ENCODE data around the gene EIF2S1. TPM values are rescaled to one million over a fixed set of nuclear protein-coding genes. Genes with fewer than 3 reads are reported as not detected.

EIF2S1 gene
- total RNA-seq, 2 experiments from 2014 or later, result 120 to 129 TPM

DNA sequence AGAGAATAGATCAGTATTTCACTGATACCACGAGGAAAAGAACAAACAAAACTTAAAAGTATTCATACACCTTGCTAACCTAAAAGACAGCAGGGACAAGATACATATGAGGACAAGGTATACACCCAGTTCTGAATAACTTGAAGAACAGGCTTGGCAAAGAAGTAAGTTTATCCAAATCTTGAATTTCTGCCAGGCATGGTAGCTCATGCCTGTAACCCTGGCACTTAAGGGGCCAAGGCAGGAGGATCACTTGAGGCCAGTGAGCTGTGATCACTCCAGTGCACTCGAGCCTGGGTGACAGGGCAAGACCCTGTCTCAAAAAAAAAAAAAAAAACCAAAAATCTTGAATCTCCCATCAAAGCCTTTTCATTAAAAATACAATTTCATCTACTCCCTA is 25.0 kb downstream of the EIF2S1 start:
- no peaks in the 10 kb centered on the region for H3K9me3 Mint-ChIP-seq
- no peaks in the 10 kb centered on the region for H3K27me3 Mint-ChIP-seq
- DNase-seq, result no peak
- peaks cover 58% of the 10 kb centered on the region for H3K36me3 Mint-ChIP-seq (ENCODE audit: low read depth)
- H3K4me1 Mint-ChIP-seq, result no peaks in the 10 kb centered on the region
- CTCF ChIA-PET, result interaction anchor here (1.0 to 2.1 kb wide), 3 partner anchors 26 to 319 kb away, joined by 4 to 10 read pairs (median 4); partner anchors contain the start of genes ATP6V1D and EIF2S1
- H3K27ac Mint-ChIP-seq, result no peak overlapping the region
- POLR2A ChIA-PET, result interaction anchor here (1.0 kb wide), 1 partner anchor 25 kb away, joined by 3 read pairs; the partner anchor contains the start of gene ATP6V1D
- H3K4me3 Mint-ChIP-seq, result no peak overlapping the region

DNA sequence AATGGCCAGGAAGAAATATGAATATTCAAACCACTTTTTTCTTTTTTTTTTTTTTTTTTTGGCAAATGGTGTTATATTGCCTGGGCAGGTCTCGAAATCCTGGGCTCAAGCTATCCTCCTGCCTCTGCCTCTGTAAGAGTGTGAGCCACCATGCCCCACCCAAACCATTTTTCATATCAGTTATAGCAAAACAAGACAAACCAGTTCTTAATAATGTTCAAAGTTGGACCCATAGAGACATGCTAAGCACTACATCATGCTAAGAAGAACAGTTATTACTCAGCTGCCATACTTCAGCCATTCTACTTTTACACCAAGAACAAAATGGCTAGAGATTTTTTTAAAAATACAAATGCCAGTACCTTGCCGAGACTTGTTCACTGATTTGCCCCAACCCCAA is 25.5 kb downstream of the EIF2S1 start:
- H3K27me3 Mint-ChIP-seq, result no peaks in the 10 kb centered on the region
- CTCF ChIA-PET, result interaction anchor here (1.0 kb wide), 1 partner anchor 319 kb away, joined by 4 read pairs; no protein-coding TSS in a partner anchor

DNA sequence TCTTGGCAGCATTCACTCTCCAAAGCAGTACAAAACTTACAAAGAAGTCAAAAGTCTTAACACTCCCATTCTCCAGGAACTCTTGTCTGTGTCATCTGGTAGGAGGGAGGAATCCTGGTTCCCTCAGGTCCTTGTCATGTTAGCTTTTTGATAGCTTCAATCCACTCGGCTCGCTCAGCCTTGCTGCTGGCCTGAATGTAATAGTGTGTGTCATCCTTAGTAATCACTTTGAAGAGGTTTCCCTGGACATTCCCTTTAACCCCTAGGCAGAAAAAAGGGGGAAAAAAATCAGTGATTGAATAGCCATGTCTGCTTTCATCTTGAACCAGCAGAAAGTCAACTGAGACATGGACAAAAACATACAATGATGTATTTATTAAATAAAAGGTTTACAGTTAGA is 27.1 kb downstream of the EIF2S1 start:
- Mint-ChIP-seq H3K4me1 (peaks cover 9% of the 10 kb centered on the region), H3K27me3 (no peaks in the 10 kb centered on the region), H3K9me3 (no peaks in the 10 kb centered on the region), H3K4me3 (no peak overlapping the region), H3K36me3 (ENCODE audit: low read depth) (peaks cover 41% of the 10 kb centered on the region), H3K27ac (no peak overlapping the region)
- DNase-seq, result no peak
- ChIA-PET POLR2A (interaction anchor here (1.0 kb wide), 1 partner anchor 27 kb away, joined by 3 read pairs; the partner anchor contains the start of genes ATP6V1D and EIF2S1), CTCF (no interaction called here)

More for the DNA sequence above, 25.5 kb downstream of the EIF2S1 start:
- no peak for DNase-seq
- Mint-ChIP-seq H3K4me3 (no peak overlapping the region), H3K4me1 (peaks cover 1% of the 10 kb centered on the region), H3K9me3 (no peaks in the 10 kb centered on the region), H3K36me3 (ENCODE audit: low read depth) (peaks cover 54% of the 10 kb centered on the region), H3K27ac (no peak overlapping the region)
- POLR2A ChIA-PET, result interaction anchor here (1.0 kb wide), 1 partner anchor 26 kb away, joined by 3 read pairs; the partner anchor contains the start of gene ATP6V1D

DNA sequence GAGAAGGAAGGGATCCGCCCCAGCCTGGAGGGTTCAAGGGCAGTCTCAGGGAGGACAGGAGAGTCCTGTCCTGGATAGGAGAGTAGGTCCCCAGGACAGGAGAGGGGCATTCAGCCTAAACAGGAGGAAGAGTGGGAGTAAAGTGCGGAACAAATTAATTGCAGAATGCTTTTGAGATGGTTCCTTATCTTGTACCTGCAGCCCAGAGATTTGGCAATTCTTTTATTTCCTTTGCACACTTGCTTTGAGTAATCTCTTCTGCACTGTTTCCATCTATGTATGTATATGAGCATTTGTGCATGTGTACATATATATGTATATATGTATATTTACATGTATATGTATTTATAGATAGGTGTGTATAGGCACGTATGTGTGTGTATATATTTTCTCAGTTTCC is 29.1 kb downstream of the EIF2S1 start:
- H3K36me3 Mint-ChIP-seq (ENCODE audit: low read depth), result peaks cover 23% of the 10 kb centered on the region

DNA sequence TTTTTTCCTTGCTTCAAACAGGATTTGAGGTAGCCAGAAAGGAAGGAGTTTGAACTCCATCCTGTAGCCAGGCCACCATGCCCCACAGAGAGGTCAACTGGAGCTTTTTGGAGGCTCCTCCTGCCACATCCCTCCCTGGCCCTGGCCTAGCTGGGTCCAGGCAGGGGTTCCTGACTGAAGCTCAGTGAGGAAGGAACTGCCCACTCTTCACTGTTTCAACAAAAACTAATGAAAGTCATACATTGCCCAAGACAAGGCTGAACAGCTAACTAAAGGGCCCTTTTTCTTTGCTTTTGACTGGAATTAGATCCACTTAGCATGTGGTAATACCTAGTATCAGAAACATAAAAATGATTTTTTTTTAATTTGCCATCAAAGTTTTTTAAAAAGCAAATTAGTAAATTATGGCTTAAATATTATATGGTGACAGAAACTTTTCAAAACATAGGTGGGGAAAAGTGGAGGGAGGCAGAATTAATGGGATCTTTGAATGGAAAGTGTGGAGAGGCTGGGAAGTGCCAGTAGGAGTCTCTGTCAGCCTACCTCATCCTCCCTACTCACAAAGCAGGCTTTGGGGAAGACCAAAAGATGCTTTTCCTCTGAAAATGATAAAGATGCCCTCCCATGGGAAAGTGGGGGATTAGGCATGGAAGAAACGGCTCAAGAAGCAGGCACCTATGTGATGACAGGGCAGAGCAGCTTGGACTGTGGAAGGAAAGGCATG is 29.8 kb downstream of the EIF2S1 start:
- Mint-ChIP-seq H3K9me3 (no peaks in the 10 kb centered on the region), H3K36me3 (ENCODE audit: low read depth) (peaks cover 16% of the 10 kb centered on the region), H3K27me3 (no peaks in the 10 kb centered on the region), H3K4me1 (peaks cover 9% of the 10 kb centered on the region), H3K4me3 (no peak overlapping the region), H3K27ac (no peak overlapping the region)
- POLR2A ChIA-PET, result interaction anchor here (1.1 kb wide), 1 partner anchor 30 kb away, joined by 3 read pairs; the partner anchor contains the start of gene ATP6V1D
- CTCF ChIA-PET, result no interaction called here
- no peak for DNase-seq

More for the DNA sequence above, 29.1 kb downstream of the EIF2S1 start:
- H3K4me3 Mint-ChIP-seq, result no peak overlapping the region
- peaks cover 9% of the 10 kb centered on the region for H3K4me1 Mint-ChIP-seq
- H3K27ac Mint-ChIP-seq, result no peak overlapping the region
- CTCF ChIA-PET, result no interaction called here
- H3K27me3 Mint-ChIP-seq, result no peaks in the 10 kb centered on the region
- no peaks in the 10 kb centered on the region for H3K9me3 Mint-ChIP-seq
- DNase-seq, result no peak
- POLR2A ChIA-PET, result no interaction called here

DNA sequence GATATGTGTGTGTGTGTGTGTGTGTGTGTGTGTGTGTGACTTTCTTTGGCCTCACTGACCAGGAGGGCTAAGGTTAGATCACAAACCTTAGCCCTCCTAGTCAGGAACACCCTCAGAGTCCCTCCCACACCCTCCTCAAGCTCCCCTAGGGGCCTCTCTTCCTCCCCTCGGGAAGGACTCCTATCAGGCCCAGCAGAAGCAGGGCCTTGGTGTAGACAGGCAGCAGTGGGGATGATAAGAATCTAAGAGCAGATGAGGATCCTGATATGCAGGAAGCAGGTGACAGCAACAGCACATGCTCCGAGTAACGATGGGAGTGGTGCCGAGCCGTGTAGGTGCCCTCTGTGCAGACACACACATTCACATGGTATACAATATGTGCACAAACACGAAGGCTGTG is 31.1 kb downstream of the EIF2S1 start:
- ChIA-PET POLR2A (interaction anchor here (1.1 kb wide), 1 partner anchor 32 kb away, joined by 3 read pairs; the partner anchor contains the start of gene ATP6V1D), CTCF (no interaction called here)
- Mint-ChIP-seq H3K9me3 (no peaks in the 10 kb centered on the region), H3K27ac (no peak overlapping the region), H3K4me3 (no peak overlapping the region), H3K36me3 (ENCODE audit: low read depth) (peaks cover 6% of the 10 kb centered on the region), H3K27me3 (no peaks in the 10 kb centered on the region), H3K4me1 (peaks cover 9% of the 10 kb centered on the region)
- DNase-seq, result no peak

DNA sequence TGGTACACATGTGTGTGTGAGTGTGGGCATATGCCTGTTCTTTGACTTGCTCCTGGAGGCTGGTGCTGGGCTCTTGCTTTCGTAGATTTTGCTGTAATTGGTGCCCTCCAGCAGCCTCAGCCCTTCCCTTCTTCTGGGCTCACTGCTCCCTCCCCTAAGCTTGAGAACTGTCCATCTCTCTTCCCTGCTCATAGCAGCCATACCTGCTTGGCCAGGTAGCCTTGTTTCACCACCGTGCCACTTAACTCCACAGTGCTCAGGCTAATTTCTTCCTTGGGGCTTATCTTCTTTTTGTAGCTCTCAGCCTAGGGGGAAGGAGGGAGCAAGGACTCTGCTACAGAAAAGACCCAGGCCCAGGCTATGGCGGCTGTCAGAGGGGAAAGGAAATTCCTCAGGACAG is 32.0 kb downstream of the EIF2S1 start:
- CTCF ChIA-PET, result no interaction called here
- H3K27me3 Mint-ChIP-seq, result no peaks in the 10 kb centered on the region

DNA sequence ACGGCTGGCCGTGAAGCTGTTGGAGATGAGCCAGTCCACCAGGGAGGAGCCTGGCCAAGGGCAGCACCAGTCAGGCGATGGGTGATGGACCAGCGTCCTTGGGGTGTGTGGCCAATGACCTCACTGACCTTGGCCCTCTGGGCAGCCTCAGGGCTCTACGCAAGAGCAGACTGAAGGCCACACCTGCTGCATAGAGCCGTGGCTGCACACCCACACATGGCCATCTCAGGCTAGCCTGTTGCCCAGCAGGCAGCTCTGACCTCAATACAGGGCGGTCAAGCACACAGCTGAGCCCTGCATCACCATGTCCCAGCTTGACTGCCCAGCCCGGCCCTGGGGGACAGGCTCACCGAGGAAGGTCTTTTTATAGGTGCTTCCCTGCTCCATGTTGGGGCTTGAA is 32.7 kb downstream of the EIF2S1 start:
- Mint-ChIP-seq H3K27me3 (no peaks in the 10 kb centered on the region), H3K9me3 (no peaks in the 10 kb centered on the region), H3K27ac (no peak overlapping the region), H3K4me3 (no peak overlapping the region), H3K36me3 (ENCODE audit: low read depth) (no peaks in the 10 kb centered on the region), H3K4me1 (peaks cover 9% of the 10 kb centered on the region)
- CTCF ChIA-PET, result no interaction called here
- DNase-seq, result no peak
- POLR2A ChIA-PET, result no interaction called here

More for the DNA sequence above, 32.0 kb downstream of the EIF2S1 start:
- H3K9me3 Mint-ChIP-seq, result no peaks in the 10 kb centered on the region
- H3K4me1 Mint-ChIP-seq, result peaks cover 9% of the 10 kb centered on the region
- POLR2A ChIA-PET, result no interaction called here
- no peak overlapping the region for H3K4me3 Mint-ChIP-seq
- H3K36me3 Mint-ChIP-seq (ENCODE audit: low read depth), result peaks cover 3% of the 10 kb centered on the region
- no peak overlapping the region for H3K27ac Mint-ChIP-seq
- DNase-seq, result no peak

DNA sequence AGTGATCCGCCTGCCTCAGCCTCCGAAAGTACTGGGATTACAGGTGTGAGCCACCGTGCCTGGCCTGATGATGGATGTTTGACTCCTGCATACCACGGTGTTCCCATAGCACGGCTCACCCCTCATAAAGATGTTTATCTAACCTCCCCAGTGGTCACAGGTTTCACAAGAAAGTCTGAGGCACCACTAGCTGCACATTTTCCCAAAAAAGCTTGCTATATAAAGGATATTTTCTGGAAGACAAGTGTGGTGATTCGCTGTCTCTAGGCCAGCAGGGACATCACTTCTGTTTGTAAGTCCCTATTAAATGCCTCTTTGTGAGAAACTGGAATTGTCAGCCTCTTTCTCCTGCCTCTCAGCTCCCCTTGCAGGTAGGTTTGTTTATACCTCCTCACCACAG is 33.6 kb downstream of the EIF2S1 start:
- H3K4me1 Mint-ChIP-seq, result peaks cover 9% of the 10 kb centered on the region
- H3K27ac Mint-ChIP-seq, result no peak overlapping the region
- ChIA-PET POLR2A (no interaction called here), CTCF (no interaction called here)
- H3K36me3 Mint-ChIP-seq (ENCODE audit: low read depth), result no peaks in the 10 kb centered on the region
- no peaks in the 10 kb centered on the region for H3K27me3 Mint-ChIP-seq
- no peaks in the 10 kb centered on the region for H3K9me3 Mint-ChIP-seq
- DNase-seq, result no peak
- H3K4me3 Mint-ChIP-seq, result no peak overlapping the region

DNA sequence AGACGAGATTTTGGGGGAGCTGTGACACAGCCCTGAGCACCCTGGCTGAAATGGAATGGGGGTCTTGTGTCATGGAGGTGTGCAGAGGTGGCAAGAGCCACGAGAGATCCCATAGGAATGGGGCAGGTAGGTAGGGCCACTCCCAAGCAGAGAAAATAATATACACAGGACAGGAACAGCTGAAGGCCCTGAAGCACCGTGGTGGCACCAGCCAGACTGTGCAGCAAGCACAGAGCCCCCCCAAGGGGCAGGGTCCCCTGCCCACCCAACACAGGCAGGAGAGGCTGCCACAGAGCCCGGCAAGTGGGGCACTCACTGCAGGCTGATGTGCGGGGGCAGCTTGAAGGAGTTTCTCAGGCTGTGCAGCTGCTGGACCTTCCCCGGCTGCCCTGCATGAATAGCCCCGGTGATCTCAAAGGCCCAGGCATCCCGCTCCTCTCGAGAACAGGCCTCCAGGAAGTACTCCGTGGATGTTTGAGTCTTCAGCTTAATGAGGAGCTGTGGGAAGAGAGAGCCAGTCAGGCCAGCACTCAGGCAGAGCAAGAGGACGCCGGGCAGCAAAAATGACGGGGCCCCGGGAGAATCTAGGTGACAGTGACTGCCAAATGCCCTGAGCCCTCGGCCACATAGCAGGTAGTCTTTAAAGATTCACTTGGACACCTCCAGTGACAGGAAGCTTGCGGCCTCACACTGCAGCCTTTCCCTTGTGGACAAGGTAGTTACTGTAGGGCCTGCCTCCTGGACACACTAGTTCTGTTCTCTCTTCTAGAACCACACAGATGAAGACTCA is 35.2 kb downstream of the EIF2S1 start:
- Mint-ChIP-seq H3K4me1 (peaks cover 9% of the 10 kb centered on the region), H3K27ac (no peak overlapping the region), H3K9me3 (no peaks in the 10 kb centered on the region), H3K4me3 (no peak overlapping the region), H3K36me3 (ENCODE audit: low read depth) (no peaks in the 10 kb centered on the region), H3K27me3 (peaks cover 3% of the 10 kb centered on the region)
- DNase-seq, result no peak
- CTCF ChIA-PET, result no interaction called here
- POLR2A ChIA-PET, result no interaction called here

DNA sequence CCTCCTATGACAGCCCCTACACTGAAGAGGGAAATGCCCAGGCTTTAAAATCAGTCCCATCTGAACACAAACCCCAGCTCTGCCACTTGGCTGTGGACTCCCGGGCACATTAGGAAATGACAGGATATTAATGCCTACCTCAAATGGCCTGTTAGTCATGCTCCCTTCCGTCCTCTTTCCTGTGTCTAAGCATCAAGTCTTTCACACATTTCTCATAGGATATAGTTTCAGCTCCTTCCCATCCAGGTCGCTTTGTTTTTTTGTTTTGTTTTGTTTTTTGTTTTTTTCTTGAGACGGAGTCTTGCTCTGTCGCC is 35.7 kb downstream of the EIF2S1 start:
- POLR2A ChIA-PET, result no interaction called here
- Mint-ChIP-seq H3K27ac (no peak overlapping the region), H3K36me3 (ENCODE audit: low read depth) (no peaks in the 10 kb centered on the region), H3K27me3 (peaks cover 3% of the 10 kb centered on the region), H3K4me1 (peaks cover 5% of the 10 kb centered on the region), H3K9me3 (no peaks in the 10 kb centered on the region), H3K4me3 (no peak overlapping the region)
- CTCF ChIA-PET, result no interaction called here
- DNase-seq, result no peak

DNA sequence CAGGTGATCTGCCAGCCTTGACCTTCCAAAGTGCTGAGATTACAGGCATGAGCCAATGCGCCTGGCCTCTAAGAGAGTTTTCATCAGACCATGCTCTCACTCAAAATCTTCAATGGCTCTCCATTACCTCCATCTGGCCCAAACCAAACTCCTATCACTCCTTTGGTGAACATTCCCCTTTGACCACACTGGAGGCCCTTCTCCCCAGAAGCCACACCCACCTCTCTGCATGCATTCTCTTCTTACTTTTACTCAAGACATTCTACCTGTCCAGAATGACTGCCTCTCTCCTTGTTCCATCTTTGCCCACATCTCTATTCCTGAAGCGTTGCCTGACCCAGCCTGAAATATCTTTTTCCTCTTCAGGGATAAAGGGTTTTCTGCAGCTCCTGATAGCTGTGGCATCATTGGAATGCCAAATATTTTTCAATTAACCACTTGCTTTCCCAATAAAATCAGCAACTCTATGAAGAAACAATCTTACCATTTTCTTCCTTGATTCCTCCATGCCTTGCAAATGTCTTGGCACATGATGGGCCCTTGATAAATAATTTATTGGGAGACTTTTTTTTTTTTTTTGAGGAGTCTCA is 36.3 kb downstream of the EIF2S1 start:
- Mint-ChIP-seq H3K36me3 (ENCODE audit: low read depth) (no peaks in the 10 kb centered on the region), H3K4me1 (no peaks in the 10 kb centered on the region), H3K27ac (no peak overlapping the region), H3K27me3 (peaks cover 3% of the 10 kb centered on the region), H3K9me3 (no peaks in the 10 kb centered on the region), H3K4me3 (no peak overlapping the region)
- ChIA-PET POLR2A (no interaction called here), CTCF (no interaction called here)
- no peak for DNase-seq

DNA sequence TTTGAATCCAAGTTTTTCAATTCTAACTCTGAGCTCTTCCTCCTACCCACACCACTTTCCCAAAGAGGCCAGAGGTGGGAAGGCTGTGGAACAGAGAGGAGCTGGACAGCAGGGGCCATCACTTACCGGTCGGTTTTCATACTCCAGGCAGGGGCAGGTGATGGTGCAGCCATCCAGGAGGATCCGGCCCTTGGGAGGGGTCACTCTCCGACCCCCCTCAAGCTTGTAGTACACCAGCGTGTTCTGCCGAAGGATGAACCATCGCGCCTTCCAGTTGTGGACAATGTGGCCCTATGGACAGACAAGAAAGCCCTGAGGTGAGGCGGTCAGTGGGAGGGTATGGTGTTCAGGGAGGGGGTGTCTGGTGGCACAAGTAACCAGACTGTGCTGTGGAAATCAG is 37.4 kb downstream of the EIF2S1 start:
- Mint-ChIP-seq H3K27ac (no peak overlapping the region), H3K4me3 (no peak overlapping the region), H3K4me1 (no peaks in the 10 kb centered on the region), H3K27me3 (peaks cover 3% of the 10 kb centered on the region), H3K36me3 (ENCODE audit: low read depth) (no peaks in the 10 kb centered on the region), H3K9me3 (no peaks in the 10 kb centered on the region)
- no peak for DNase-seq
- POLR2A ChIA-PET, result no interaction called here
- CTCF ChIA-PET, result no interaction called here

All from activated CD4-positive, alpha-beta memory T cell treated with anti-CD3 and anti-CD28 coated beads, Interleukin-2, amount 10 ng/mL, durations not matched to agents 7 days and 5 days (primary cell).